Gastrocnemius medialis (tissue), 4 donors: Measurements from ENCODE around the gene ATP6V1G2.

Experiments used
- CTCF ChIP-seq, 5 experiments: fragments of 450-650 bp in 3 of 5; fragments of 200-600 bp in 2 of 5; sonication (generic) in 2 of 5; IDR thresholded peaks in 4 of 5; conservative IDR thresholded peaks in 1 of 5; 1 replicate in 4 of 5; 2 replicates in 1 of 5; pipeline ENCODE4 v1.5.1; 2016 to 2019; ENCODE audit warnings: antibody characterized with exemption in 5 of 5, mild to moderate bottlenecking in 3 of 5, moderate library complexity in 3 of 5
- POLR2A ChIP-seq, 2 donors: fragments of 450-650 bp; IDR thresholded peaks; one replicate each; pipeline ENCODE4 v1.6.1; 2017; ENCODE audit warnings: antibody characterized with exemption in 2 of 2, mild to moderate bottlenecking in 2 of 2, moderate library complexity in 2 of 2

GRCh38 chr6:31557443-31558317, 11.3 kb upstream of the ATP6V1G2 start:
- no peak for TF ChIP-seq POLR2A (IDR thresholded peaks at IDR 0.05)
- TF ChIP-seq CTCF (IDR thresholded peaks at IDR 0.05 in 4 of 5, conservative IDR thresholded peaks at IDR 0.05 in 1 of 5) = no peak
